ENCODE data around the gene SUPT5H.
"Not testable (repeated sequence)": the region's sequence is repeated elsewhere in the genome, so short reads cannot be mapped to it uniquely, and the experiment has no call there.

The SUPT5H gene

GRCh38 chr19:39479319-39479801 is 34.0 kb downstream of the SUPT5H start:
- not testable (repeated sequence) for H3K9me3 ChIP-seq (replicated peaks; ENCODE audit: low read length); H3K9ac ChIP-seq (ENCODE audit: low read depth, low read length); H3K4me3 ChIP-seq (ENCODE audit: low read length); H3K27me3 ChIP-seq (ENCODE audit: control insufficient read depth, insufficient read depth, low read length); H3K4me2 ChIP-seq (ENCODE audit: low read length)
- Histone ChIP-seq H3K4me1 (ENCODE audit: control insufficient read depth, insufficient read depth, low read length) (peaks cover 14% of the 10 kb centered on the region), H3K36me3 (ENCODE audit: insufficient read depth, low read length) (peaks cover 29% of the 10 kb centered on the region)

DNA sequence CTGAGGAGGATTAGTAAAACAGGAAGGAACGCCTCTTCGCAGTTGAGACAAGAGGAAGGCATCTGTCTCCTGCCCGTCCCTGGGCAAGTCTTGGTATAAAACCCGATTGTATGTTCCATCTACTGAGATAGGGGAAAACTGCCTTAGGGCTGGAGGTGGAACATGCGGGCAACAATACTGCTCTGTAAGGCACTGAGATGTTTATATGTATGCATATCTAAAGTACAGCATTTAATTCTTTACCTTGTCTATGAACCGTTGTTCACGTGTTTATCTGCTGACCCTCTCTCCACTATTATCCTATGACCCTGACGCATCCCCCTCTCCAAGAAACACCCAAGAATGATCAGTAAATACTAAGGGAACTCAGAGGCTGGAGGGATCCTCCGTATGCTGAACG is 34.5 kb downstream of the SUPT5H start:
- H3K4me3 ChIP-seq (ENCODE audit: low read length), result peak overlapping the region; percentile 96
- peak overlapping the region; percentile 99 for H3K9ac ChIP-seq (ENCODE audit: low read depth, low read length)
- peaks cover 24% of the 10 kb centered on the region for H3K36me3 ChIP-seq (ENCODE audit: insufficient read depth, low read length)
- H3K9me3 ChIP-seq (replicated peaks; ENCODE audit: low read length), result no peaks in the 10 kb centered on the region
- H3K4me2 ChIP-seq (ENCODE audit: low read length), result peak overlapping the region; percentile 99
- no peaks in the 10 kb centered on the region for H3K27me3 ChIP-seq (ENCODE audit: control insufficient read depth, insufficient read depth, low read length)
- H3K4me1 ChIP-seq (ENCODE audit: control insufficient read depth, insufficient read depth, low read length), result peaks cover 14% of the 10 kb centered on the region

DNA sequence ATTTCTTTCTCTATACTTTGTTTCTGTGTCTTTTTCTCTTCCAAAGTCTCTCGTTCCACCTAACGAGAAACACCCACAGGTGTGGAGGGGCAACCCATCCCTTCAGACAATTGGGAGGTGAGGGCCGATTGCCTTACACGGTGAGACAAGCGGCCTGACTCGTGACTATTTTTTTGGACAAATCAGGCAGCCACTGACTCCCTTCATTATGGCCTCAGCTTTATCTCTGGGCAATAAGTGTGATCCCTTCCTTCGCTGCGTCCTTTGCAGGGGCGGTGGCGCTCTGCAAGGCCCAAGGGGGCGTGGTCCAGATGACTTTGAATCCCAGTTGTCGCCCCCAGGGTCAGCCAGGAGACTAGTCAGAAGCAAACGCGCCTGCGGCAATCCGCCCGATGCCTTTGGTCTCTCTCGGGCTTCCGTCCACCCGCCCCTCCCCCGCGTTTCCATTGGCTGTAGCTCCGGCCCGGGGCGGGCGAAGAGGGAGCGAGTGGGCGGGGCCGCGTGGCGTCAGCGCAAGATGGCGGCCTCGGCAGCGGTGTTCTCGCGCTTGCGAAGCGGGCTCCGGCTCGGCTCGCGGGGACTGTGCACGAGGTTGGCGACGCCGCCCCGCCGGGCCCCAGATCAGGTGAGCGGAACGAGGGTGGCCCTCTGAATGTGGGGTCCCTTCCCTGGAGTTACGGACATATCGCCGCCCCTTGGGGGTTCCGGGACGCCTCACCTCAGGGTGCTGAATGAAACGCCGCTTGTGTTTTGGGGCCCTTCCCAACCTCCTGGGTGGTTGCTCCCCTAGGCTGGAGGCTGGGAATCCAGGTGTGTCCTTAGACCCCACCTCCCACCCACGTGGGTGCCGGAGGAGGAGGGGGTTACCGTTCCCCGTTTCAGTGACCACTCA is 35.2 kb downstream of the SUPT5H start, which contains the start of gene TIMM50:
Gene TIMM50, plus strand, starts transcription at position 502 of the 892 bp plus-strand sequence. Its CDS starts 16 bp downstream, at position 518.
- Histone ChIP-seq H3K4me3 (ENCODE audit: low read length) (peak within 1 kb of the TSS; percentile 96), H3K36me3 (ENCODE audit: insufficient read depth, low read length) (peaks cover 25% of the 10 kb centered on the region), H3K9ac (ENCODE audit: low read depth, low read length) (peak within 1 kb of the TSS; percentile 99), H3K4me1 (ENCODE audit: control insufficient read depth, insufficient read depth, low read length) (peaks cover 14% of the 10 kb centered on the region), H3K4me2 (ENCODE audit: low read length) (peak within 1 kb of the TSS; percentile 99), H3K9me3 (replicated peaks; ENCODE audit: low read length) (no peaks in the 10 kb centered on the region), H3K27me3 (ENCODE audit: control insufficient read depth, insufficient read depth, low read length) (no peaks in the 10 kb centered on the region)

DNA sequence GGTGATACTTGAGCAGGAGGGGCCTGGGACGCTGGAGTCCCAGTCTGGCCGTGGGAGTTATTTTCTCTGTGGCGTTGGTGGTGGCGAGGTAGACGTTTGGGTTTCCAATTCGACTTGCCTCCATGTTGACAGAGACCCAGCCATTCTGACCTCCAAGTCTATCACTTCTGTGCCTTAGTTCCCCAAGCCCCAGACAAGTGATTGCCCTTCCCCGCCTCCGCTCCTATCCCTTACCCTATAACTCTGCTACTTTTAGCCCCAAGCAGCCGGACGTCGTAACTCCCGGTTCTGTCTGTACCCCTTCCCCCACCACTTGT is 35.8 kb downstream of the SUPT5H start:
- no peaks in the 10 kb centered on the region for H3K9me3 ChIP-seq (replicated peaks; ENCODE audit: low read length)
- no peaks in the 10 kb centered on the region for H3K27me3 ChIP-seq (ENCODE audit: control insufficient read depth, insufficient read depth, low read length)
- peak overlapping the region; percentile 96 for H3K4me3 ChIP-seq (ENCODE audit: low read length)

GRCh38 chr19:39481676-39482075 is 36.3 kb downstream of the SUPT5H start:
- Histone ChIP-seq H3K4me3 (ENCODE audit: low read length) (peak overlapping the region; percentile 96), H3K9me3 (replicated peaks; ENCODE audit: low read length) (no peaks in the 10 kb centered on the region), H3K27me3 (ENCODE audit: control insufficient read depth, insufficient read depth, low read length) (no peaks in the 10 kb centered on the region), H3K4me1 (ENCODE audit: control insufficient read depth, insufficient read depth, low read length) (peaks cover 14% of the 10 kb centered on the region), H3K4me2 (ENCODE audit: low read length) (peak overlapping the region; percentile 99), H3K9ac (ENCODE audit: low read depth, low read length) (peak overlapping the region; percentile 99), H3K36me3 (ENCODE audit: insufficient read depth, low read length) (peaks cover 25% of the 10 kb centered on the region)

More for the DNA sequence above, 35.8 kb downstream of the SUPT5H start:
- Histone ChIP-seq H3K4me2 (ENCODE audit: low read length) (peak overlapping the region; percentile 99), H3K36me3 (ENCODE audit: insufficient read depth, low read length) (peaks cover 25% of the 10 kb centered on the region), H3K4me1 (ENCODE audit: control insufficient read depth, insufficient read depth, low read length) (peaks cover 14% of the 10 kb centered on the region), H3K9ac (ENCODE audit: low read depth, low read length) (peak overlapping the region; percentile 99)

DNA sequence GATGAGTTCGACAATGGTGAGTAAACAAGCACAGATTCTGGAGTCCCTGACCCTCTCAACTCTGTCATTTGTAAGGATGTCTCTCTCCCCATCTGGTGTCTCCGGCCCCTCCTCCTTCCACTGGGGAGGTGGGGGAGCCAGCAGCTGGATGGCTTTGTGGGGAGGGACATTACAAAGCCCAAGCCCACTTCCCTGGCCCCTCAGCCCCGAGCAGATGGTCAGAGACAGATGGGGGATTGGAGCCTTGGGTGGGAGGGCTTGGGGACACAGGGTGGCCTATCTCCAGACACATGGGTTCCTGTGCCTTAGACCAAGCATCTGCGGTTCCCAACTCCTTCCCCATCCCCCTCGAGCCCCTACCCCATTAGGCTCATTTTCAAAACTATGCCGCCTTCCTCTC is 37.8 kb downstream of the SUPT5H start:
- Histone ChIP-seq H3K9ac (ENCODE audit: low read depth, low read length) (no peak overlapping the region), H3K27me3 (ENCODE audit: control insufficient read depth, insufficient read depth, low read length) (no peaks in the 10 kb centered on the region), H3K4me3 (ENCODE audit: low read length) (no peak overlapping the region), H3K4me1 (ENCODE audit: control insufficient read depth, insufficient read depth, low read length) (peaks cover 14% of the 10 kb centered on the region), H3K9me3 (replicated peaks; ENCODE audit: low read length) (no peaks in the 10 kb centered on the region), H3K36me3 (ENCODE audit: insufficient read depth, low read length) (peaks cover 29% of the 10 kb centered on the region), H3K4me2 (ENCODE audit: low read length) (no peak overlapping the region)

DNA sequence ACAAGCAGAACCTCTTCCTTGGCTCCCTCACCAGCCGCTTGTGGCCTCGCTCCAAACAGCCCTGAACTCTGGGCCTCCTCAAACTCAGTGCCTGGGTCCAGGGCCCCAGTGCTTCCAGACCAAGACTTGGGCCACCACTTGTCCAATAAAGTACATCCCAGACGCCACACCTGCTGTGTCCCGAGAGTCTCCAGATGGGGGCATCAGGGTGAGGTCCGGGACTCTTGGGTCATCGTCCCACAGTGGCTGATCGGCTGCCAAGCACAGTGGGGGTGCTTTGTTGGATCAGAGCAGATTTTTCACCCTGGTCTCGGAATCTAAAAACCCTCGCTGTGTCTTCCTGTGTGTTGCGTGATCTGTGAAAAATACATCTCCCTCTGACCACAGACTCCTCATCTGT is 44.4 kb downstream of the SUPT5H start:
- H3K36me3 ChIP-seq (ENCODE audit: insufficient read depth, low read length), result peaks cover 48% of the 10 kb centered on the region
- H3K4me2 ChIP-seq (ENCODE audit: low read length), result no peak overlapping the region
- H3K4me3 ChIP-seq (ENCODE audit: low read length), result no peak overlapping the region
- H3K27me3 ChIP-seq (ENCODE audit: control insufficient read depth, insufficient read depth, low read length), result no peaks in the 10 kb centered on the region
- H3K9ac ChIP-seq (ENCODE audit: low read depth, low read length), result no peak overlapping the region
- H3K9me3 ChIP-seq (replicated peaks; ENCODE audit: low read length), result no peaks in the 10 kb centered on the region
- no peaks in the 10 kb centered on the region for H3K4me1 ChIP-seq (ENCODE audit: control insufficient read depth, insufficient read depth, low read length)

DNA sequence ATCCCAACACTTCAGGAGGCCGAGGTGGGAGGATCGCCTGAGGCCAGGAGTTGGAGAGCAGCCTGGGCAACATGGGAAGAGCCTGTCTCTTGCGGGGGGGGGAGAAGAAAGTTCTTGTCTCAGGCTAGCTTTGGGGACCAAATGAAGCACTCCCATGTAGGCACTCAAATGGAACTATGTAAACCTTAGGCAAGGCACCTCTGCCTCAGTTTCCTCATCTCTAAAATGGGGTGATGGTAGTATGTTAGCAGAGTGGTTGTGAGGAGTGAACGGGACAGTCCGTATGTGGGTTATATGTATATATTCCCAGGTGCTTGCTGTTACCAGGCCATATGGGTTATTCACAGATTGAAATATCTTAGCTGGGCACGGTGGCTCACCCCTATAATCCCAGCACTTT is 46.8 kb downstream of the SUPT5H start:
- peaks cover 32% of the 10 kb centered on the region for H3K36me3 ChIP-seq (ENCODE audit: insufficient read depth, low read length)
- H3K9me3 ChIP-seq (replicated peaks; ENCODE audit: low read length), result no peaks in the 10 kb centered on the region
- H3K4me3 ChIP-seq (ENCODE audit: low read length), result no peak overlapping the region
- H3K4me2 ChIP-seq (ENCODE audit: low read length), result no peak overlapping the region
- no peaks in the 10 kb centered on the region for H3K4me1 ChIP-seq (ENCODE audit: control insufficient read depth, insufficient read depth, low read length)
- peaks cover 3% of the 10 kb centered on the region for H3K27me3 ChIP-seq (ENCODE audit: control insufficient read depth, insufficient read depth, low read length)
- no peak overlapping the region for H3K9ac ChIP-seq (ENCODE audit: low read depth, low read length)

DNA sequence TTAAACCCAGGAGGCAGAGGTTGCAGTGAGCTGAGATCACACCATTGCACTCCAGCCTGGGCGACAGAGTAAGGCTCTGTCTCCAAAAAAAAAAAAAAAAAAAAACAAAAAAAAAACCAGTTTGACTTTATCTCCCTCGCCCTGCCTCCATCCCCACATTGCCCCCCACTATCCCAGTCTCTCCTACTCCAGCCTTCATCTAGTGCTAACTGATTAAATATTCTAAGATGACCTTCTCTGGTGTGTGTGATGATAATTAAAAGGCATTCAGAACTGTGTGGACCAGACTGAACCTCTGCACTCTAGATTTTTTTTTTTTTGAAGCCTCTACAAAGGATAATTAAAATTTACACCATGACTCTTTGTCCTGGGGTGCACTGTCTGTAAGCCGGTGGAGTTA is 47.4 kb downstream of the SUPT5H start:
- H3K36me3 ChIP-seq (ENCODE audit: insufficient read depth, low read length), result peaks cover 30% of the 10 kb centered on the region
- H3K27me3 ChIP-seq (ENCODE audit: control insufficient read depth, insufficient read depth, low read length), result peaks cover 8% of the 10 kb centered on the region
- no peak overlapping the region for H3K4me2 ChIP-seq (ENCODE audit: low read length)
- no peaks in the 10 kb centered on the region for H3K9me3 ChIP-seq (replicated peaks; ENCODE audit: low read length)
- H3K4me3 ChIP-seq (ENCODE audit: low read length), result no peak overlapping the region
- peaks cover 2% of the 10 kb centered on the region for H3K4me1 ChIP-seq (ENCODE audit: control insufficient read depth, insufficient read depth, low read length)
- H3K9ac ChIP-seq (ENCODE audit: low read depth, low read length), result no peak overlapping the region

DNA sequence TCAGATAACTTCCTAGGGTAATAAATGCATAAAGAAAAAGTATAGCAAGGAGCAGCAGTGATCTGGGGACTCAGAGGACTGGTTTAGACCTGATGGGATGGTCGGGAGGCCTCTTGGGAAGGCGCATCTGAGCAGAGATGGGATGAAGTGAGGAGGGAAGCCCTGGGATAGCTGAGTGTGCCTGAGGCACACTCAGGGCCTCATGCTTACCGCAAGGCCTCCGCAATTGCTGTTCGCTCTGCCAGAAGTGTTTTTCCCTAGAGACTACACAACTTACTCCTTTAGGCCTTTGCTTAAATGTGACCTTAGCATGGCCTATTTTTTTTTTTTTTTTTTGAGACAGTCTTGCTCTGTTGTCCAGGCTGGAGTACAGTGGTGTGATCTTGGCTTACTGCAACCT is 49.3 kb downstream of the SUPT5H start:
- Histone ChIP-seq H3K9me3 (replicated peaks; ENCODE audit: low read length) (no peaks in the 10 kb centered on the region), H3K36me3 (ENCODE audit: insufficient read depth, low read length) (peaks cover 13% of the 10 kb centered on the region), H3K27me3 (ENCODE audit: control insufficient read depth, insufficient read depth, low read length) (peaks cover 25% of the 10 kb centered on the region), H3K4me2 (ENCODE audit: low read length) (no peak overlapping the region), H3K4me3 (ENCODE audit: low read length) (no peak overlapping the region), H3K4me1 (ENCODE audit: control insufficient read depth, insufficient read depth, low read length) (peaks cover 13% of the 10 kb centered on the region), H3K9ac (ENCODE audit: low read depth, low read length) (no peak overlapping the region)

DNA sequence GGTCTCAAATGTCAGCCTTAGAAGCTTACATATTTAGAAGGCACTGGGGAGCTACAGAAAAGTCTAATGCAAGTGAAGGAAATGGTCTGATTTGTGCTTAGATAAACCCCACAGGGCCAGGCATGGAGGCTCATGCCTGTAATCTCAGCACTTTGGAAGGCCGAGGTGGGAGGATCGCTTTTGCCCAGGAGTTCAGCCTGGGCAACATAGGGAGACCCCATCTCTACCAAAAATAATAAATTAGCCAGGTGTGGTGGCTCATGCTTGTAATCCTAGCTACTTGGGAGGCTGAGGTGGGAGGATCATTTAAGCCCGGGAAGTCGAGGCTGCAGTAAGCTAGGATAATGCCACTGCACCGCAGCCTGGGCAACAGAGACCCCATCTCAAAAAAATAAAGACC is 50.7 kb downstream of the SUPT5H start:
- Histone ChIP-seq H3K9ac (ENCODE audit: low read depth, low read length) (no peak overlapping the region), H3K27me3 (ENCODE audit: control insufficient read depth, insufficient read depth, low read length) (peaks cover 36% of the 10 kb centered on the region), H3K4me1 (ENCODE audit: control insufficient read depth, insufficient read depth, low read length) (peaks cover 13% of the 10 kb centered on the region), H3K4me2 (ENCODE audit: low read length) (no peak overlapping the region), H3K36me3 (ENCODE audit: insufficient read depth, low read length) (peaks cover 4% of the 10 kb centered on the region), H3K4me3 (ENCODE audit: low read length) (no peak overlapping the region), H3K9me3 (replicated peaks; ENCODE audit: low read length) (no peaks in the 10 kb centered on the region)

- Histone ChIP-seq H3K36me3 (ENCODE audit: insufficient read depth, low read length) (no peaks in the 10 kb centered on the region), H3K27me3 (ENCODE audit: control insufficient read depth, insufficient read depth, low read length) (peaks cover 36% of the 10 kb centered on the region), H3K4me1 (ENCODE audit: control insufficient read depth, insufficient read depth, low read length) (peaks cover 13% of the 10 kb centered on the region), H3K9ac (ENCODE audit: low read depth, low read length) (no peak overlapping the region), H3K9me3 (replicated peaks; ENCODE audit: low read length) (no peaks in the 10 kb centered on the region), H3K4me3 (ENCODE audit: low read length) (peak overlapping the region; percentile 47), H3K4me2 (ENCODE audit: low read length) (peak overlapping the region; percentile 75)
These were observed 52.3 kb downstream of the SUPT5H start for GRCh38 chr19:39497701-39497995.

Measured in skeletal muscle satellite cell (primary cell).